Colon (tissue), 2 donors: Measurements from ENCODE around the gene LINC00632.

ENCODE experiments used
- FAIRE-seq: peaks from 2 replicates; lab custom pipeline; 2012; peaks lifted over from hg19 to GRCh38; lab: Jason Lieb, UNC
- donor health status: control.
- donor health status: control.

Gene LINC00632

DNA sequence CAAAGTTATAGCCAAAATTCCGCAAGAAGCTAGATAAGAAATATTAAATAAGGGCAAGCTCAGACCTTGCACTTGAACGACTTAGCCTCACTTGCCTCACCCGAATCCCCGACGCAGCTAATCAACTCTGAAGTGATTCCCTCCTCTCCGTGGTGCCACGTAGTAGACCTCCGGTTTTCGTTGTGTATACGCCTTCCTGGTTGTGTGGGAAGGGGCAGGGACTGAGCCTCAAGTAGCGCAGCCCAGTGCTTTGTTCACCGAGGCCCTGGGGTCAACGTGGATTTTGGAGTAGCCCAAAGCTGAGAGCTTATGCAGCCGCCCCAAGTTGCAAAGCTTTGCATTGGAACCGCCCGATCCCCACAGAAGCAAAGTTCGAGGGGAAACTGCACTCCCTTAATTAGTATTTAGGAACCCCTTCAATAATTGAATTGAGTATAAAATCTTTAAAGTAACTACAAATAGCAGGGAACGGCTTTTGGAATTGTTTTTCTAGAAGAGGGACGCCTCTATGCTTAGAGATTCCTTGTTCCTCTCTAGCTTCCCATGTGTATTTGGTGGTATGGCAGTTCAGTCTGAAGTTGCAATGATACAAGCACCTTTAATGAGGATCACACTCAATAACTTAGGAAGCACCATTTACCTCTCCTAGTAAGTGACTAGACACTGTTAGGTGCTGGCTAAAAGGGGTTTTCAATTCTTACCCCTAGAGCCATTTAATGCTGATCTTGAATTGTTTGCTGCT, 55.7 kb downstream of the LINC00632 start:
- no peak for FAIRE-seq

DNA sequence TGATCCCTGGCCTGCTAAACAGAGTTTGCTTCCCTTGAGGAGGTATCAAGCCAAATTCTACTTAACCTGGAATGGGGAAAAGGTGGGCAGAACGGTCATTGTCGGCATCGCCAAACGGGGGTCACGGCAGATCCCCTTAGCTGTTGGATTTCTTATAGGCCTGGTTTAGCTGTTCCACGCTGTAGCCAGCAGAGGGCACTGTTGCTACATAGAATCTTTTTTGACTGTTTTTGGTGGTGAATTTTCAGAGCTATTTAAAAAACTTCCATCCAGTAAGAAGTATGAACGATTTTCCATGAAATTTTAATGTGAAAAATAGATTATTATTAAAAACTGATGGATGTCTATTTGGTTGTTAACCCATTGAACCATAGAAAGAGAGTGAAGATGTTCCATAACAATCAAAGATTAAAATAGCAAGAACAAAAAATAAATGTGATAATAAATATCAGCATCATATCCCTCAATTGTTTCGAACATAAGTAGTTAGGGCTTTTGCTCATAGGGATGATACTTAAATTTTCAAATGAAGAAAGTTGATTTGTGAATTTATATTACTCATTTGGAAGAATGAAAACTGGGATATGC, 56.6 kb downstream of the LINC00632 start:
- no peak for FAIRE-seq

DNA sequence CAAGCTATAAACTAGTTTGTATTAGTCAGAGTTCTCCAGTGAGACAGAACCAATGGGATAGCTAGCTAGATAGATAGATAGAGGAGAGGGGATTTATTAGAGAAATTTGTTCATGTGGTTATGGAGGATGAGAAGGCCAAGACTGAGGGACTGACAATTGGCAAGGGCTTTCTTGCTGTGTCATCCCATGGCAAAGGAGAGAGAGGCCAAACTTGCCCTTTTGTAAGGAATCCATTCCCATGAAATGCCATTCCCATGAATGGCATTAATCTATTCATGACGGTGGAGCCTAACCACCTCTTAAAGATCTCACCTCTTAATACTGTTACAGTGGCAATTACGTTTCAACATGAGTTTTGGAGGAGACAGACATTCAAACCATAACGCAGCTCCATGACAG, 58.1 kb downstream of the LINC00632 start:
- no peak for FAIRE-seq

DNA sequence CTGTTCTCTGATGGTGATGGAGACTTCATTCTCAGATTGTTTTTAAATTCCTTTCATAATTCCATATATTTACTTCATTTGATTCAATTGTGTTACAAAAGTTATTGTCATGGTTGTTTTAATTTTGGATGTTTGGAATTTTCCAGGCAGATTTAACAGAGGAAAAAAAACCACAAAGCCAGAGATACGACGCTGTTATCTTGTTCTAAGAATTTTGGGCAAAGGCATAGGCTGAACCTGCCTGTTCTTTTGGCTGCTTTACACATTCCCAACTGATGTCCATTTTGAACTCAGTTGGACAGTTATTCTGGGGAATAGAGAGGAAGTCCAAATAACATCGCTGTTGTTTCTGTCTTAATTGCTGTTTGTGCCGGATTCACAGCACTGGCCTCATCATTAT, 65.7 kb downstream of the LINC00632 start:
- no peak for FAIRE-seq

DNA sequence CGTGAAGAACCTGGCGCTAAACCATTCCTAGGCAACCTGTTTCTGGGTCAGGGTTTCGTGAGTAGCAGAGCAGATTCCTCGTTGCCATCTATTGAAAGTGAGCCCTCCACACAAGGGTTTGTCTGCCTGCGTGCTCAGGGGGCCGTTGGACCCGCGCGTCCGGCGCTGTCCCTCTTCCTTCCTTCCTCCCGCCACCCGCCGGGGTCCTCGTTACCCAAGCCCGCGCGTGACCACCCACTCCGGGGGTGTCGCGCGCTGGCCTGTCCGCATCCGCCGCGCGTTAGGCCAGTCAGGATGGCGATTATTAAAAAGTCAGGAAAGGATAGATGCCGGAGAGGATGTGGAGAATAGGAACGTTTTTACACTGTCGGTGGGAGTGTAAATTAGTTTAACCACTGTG, 66.8 kb downstream of the LINC00632 start:
- no peak for FAIRE-seq

DNA sequence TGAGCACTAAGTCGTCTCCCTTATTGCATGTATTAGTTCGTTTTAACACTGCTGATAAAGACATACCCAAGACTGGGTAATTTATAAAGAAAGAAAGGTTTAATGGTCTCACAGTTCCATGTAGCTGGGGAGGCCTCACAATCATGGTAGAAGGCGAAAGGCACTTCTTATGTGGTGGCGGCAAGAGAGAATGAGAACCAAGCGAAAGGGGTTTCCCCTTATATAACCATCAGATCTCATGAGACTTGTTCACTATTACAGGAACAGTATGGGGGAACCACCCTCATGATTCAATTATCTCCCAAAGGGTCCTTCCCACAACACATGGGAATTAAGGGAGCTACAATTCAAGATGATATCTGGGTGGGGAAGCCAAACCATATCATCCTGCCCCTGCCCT, 85.1 kb downstream of the LINC00632 start:
- peak; percentile 92 for FAIRE-seq

DNA sequence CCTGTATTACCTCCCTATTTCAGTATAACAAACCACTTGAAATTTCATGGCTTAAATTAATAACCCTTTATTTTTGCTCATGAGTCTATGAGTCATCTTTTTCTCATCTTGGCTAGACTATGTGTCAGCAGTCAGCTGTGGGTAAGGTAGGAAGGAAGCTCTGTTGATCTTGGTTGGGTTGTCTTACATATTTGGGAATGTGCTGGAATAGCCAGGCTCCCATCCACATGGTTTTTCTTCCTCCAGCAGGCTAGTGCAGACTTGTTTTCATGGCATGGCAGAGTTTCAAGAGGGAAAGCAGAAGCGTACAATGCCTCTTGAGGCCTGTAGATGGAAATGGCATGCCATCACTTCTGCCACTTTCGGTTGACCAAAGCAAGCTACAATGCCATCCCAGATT, 89.7 kb downstream of the LINC00632 start:
- no peak for FAIRE-seq

DNA sequence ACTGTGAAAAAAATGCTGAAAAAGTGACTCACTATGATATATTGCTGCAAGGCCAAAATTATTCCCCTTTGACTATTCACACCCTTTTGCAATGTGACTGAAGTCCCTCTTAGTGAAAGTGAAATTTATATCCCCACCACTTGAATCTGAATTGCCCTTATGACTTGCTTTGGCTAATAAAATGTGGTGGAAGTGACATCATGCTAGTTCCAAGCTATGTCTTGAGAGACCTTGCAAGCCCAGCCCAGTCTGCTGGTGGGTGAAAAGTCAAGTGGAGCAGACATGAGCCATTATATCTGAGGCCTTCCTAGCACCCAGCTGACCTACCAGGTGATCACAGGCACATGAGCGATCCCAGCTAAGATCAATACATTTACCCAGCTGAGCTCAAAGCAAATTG, 94.7 kb downstream of the LINC00632 start:
- FAIRE-seq, result no peak

DNA sequence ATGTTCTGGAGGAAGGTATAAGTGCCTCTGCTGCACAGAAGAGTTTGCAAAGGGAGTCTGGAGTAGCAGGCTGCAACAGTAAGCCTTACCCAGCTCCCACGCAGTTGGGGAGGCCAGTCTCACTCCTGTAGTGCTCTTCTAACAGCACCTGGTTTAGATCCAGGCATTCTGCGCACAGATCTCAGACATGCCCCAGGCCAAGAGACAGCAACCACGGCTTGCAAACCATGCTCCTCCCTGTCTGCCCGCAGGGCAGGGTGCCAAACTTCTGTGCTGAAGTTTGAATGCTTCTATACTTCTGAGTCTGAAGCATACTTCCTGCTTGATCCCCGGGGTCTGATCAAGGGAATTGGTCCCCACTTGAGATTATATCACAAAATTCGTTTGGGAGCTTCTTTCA, 106.3 kb downstream of the LINC00632 start:
- FAIRE-seq, result no peak

DNA sequence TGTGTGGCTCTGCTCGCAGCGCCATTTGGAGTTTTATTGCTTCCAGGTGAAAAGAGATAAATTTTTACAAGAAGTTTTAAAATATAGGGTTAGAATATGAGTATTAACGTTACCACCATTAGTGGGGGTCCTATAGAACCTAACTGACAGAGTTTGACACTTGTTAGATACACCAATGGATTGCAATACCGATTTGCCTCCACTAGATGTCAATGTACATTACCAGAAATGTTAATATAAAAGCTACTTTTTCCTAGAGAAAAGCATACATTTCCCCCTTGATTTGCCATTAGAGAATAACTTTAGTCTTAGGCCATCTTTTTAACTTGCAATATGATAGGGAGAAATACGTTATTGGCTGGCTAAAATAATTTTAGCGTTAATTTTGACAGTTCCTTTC, 108.4 kb downstream of the LINC00632 start:
- no peak for FAIRE-seq

DNA sequence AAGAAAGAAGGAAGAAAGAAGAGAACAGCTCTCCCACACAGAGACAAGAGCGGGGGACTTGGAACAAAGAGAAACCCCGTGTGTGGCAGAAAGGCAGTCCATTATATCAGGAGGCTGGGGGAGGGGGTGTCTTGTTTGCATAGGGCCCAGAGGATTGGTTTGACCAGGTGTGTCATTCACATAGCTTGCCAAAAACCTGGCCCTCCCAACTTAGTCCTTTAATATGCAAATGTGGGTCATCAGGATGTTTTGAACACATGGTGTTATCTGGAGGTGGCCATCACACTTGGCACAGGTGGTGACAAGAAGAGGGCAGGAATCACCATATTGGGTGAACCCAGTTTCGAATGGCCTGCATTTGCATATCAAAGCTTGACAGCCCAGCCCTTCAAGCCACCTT, 111.7 kb downstream of the LINC00632 start:
- FAIRE-seq, result no peak

DNA sequence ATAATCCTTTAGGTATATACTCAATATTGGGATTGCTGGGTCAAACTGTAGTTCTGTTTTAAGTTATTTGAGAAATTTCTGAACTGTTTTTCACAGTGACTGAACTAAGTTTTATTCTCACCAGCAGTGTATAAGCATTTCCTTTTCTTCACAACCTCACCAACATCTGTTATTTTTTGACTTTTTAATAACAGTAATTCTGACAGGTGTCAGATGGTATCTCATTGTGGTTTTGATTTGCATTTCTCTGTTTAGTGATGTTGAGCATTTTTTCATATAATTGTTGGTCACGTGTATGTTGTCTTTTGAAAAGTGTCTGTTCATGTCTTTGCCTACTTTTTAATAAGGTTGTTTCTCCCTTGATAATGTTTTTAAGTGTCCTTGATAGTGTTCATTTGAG, 112.6 kb downstream of the LINC00632 start:
- FAIRE-seq, result no peak

DNA sequence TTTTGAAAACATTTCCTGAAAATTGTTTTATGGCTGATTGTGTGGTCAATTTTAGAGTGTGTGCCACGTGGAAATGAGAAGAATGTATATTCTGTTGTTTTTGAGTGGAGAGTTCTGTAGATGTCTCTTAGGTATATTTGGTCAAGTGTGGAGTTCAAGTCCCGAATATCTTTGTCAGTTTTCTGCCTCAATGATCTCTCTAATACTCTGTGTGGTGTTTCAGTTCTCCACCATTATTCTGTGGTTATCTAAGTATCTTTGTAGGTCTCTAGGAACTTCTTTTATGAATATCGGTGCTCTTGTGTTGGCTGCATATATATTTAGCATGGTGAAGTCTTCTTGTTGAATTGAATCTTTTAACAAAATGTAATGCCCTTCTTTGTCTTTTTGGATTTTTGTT, 113.3 kb downstream of the LINC00632 start:
- no peak for FAIRE-seq

DNA sequence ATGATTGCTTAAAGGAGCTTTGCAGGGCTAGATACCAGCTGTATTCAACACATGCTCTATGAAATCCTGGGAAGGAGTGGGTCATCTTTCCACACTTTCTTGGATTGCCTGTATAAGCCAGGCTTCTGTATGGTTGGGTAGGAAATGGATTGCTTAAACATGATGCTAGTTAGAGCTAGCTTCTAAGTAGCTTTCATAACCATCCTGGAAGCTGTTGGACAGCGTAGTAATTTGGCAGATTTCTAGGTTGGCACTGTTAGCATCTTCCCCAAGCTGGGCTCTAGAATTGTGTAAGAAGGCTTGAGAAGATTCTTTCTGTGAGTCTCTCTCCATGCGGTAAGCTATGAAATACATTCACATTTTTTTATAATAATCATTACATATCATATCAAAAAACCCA, 127.3 kb downstream of the LINC00632 start:
- FAIRE-seq, result no peak
